ENCODE results near the gene ORAI1. TPM values are rescaled to one million over a fixed set of nuclear protein-coding genes. Genes with fewer than 3 reads are reported as not detected.
"Not testable (repeated sequence)": the region's sequence is repeated elsewhere in the genome, so short reads cannot be mapped to it uniquely, and the experiment has no call there.

Gene ORAI1
- total RNA-seq, 2 experiments from 2014 or later = 29.4 to 35.9 TPM

DNA sequence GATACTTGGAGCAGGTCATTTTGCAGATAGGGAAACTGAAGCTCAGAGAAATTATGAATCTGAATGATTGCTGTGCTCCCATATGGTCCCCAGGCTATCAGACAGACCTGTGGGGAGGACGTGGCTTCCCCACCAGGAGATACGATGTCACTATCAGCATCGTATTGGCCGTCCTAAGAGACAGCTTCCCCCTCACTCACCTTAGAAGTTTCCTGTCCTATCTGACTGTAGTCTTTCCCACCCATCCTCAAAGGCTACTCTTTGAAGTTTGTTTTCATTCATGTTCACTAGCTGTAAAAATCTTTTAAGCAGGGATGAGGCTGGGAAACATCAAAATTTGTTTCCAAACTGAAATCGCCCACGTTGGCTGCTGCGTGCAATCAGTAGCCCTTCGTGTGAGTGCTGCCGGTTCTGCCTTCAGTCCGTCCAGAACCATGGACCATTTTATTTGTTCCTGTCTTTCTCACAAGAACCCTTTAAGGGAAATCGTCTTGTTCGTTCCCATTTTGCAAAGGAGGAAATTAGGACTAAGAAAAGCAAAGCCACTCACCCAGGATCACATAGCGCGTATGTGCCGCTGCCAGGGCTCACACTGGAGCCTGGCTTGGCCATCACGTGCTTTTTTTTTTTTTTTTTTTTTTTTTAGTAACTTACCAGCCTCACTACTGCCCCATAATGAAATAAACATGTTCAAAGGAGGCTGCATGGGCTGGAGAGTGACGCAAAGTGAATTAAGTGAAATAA lies 44.5 kb upstream of the ORAI1 start:
- no peaks in the 10 kb centered on the region for H3K36me3 Mint-ChIP-seq (ENCODE audit: low read depth)
- ChIA-PET POLR2A (interaction anchor here (0.6 to 1.0 kb wide), 4 partner anchors 10 to 945 kb away, joined by 3 to 4 read pairs (median 3); partner anchors contain the start of gene RSRC2), CTCF (interaction anchor here (0.9 to 1.2 kb wide), 3 partner anchors 18 to 46 kb away, joined by 3 to 5 read pairs (median 4); no protein-coding TSS in a partner anchor)
- H3K27ac Mint-ChIP-seq = peak overlapping the region; percentile 71
- ATAC-seq = no peak
- peaks cover 24% of the 10 kb centered on the region for H3K4me1 Mint-ChIP-seq
- DNase-seq = no peak
- H3K27me3 Mint-ChIP-seq = no peaks in the 10 kb centered on the region
- H3K4me3 Mint-ChIP-seq = peak overlapping the region; percentile 83
- no peaks in the 10 kb centered on the region for H3K9me3 Mint-ChIP-seq (ENCODE audit: low read depth)
- intact Hi-C loops (cut with DNase I, micrococcal nuclease) = loop anchor here (1.0 to 10.0 kb wide), 6 partner anchors 8 to 503 kb away; partner anchors contain the start of genes CAMKK2 (in 1 of the 2) and ORAI1 (in 1 of the 2)

DNA sequence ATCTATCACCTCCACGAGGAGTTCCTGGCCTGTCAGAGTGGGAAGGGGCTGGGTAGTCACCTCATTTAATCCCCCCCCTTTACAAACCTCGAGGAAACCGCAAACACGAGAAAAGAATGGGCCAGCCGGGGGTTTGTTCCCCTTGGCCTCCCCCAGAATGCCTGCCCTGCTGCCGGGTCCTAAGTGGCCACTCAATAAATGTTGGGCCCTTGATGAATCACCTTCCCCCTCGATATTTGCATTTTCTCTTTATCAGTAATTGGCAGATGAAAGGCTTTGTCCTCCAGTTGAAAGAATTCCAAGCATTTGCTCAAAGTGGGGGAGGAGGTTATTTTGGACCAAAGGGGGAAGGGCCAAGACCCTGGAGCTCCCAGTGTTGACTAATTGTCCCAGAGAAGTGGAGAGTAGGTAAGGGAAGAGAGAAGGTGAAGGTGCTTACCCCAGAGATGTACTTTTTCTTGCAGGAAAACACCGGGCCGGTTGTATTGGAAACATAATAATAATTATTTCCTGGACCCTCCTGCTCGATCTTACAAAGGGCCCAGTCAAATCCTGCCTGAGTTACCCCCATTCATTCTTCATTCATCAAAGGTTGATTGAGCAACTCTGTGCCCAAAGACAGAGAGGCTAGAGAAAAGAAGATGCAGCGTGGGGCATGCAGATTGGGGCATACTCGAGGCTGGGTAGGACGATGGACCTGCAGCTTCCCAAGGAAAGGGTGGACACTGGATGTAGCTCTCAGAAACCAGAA lies 43.6 kb upstream of the ORAI1 start:
- intact Hi-C loops (cut with DNase I, micrococcal nuclease) = loop anchor here in 1 of 2 experiments (10.0 kb wide), 1 partner anchor 502 kb away; no protein-coding TSS in a partner anchor
- ChIA-PET POLR2A (interaction anchor here (0.6 kb wide), 1 partner anchor 14 kb away, joined by 3 read pairs; no protein-coding TSS in a partner anchor), CTCF (interaction anchor here (0.7 to 1.2 kb wide), 2 partner anchors 30 to 229 kb away, joined by 3 to 4 read pairs; no protein-coding TSS in a partner anchor)
- DNase-seq (no peak), ATAC-seq (no peak)
- H3K9me3 Mint-ChIP-seq (ENCODE audit: low read depth) = no peaks in the 10 kb centered on the region
- peak overlapping the region; percentile 19 for H3K4me3 Mint-ChIP-seq
- peak overlapping the region; percentile 8 for H3K27ac Mint-ChIP-seq
- H3K4me1 Mint-ChIP-seq = peaks cover 19% of the 10 kb centered on the region
- H3K36me3 Mint-ChIP-seq (ENCODE audit: low read depth) = no peaks in the 10 kb centered on the region
- no peaks in the 10 kb centered on the region for H3K27me3 Mint-ChIP-seq

DNA sequence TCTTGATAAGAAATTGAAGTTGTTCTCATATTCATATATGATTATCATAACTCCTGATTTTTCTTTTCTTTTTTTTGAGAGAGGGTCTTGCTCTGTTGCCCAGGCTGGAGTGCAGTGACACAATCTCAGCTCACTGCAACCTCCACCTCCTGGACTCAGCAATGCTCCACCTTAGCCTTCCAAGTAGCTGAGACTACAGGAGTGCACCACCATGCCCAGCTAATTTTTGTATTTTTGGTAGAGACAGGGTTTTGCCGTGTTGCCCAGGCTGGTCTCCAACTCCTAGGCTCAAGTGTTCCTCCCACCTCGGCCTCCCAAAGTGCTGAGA lies 43.0 kb upstream of the ORAI1 start:
- H3K4me3 Mint-ChIP-seq; H3K27ac Mint-ChIP-seq; H3K36me3 Mint-ChIP-seq (ENCODE audit: low read depth); DNase-seq; H3K9me3 Mint-ChIP-seq (ENCODE audit: low read depth); H3K27me3 Mint-ChIP-seq; ATAC-seq: not testable (repeated sequence)
- intact Hi-C loops (cut with DNase I, micrococcal nuclease) = loop anchor here in 1 of 2 experiments (10.0 kb wide), 1 partner anchor 502 kb away; no protein-coding TSS in a partner anchor
- CTCF ChIA-PET = interaction anchor here (1.2 kb wide), 1 partner anchor 31 kb away, joined by 3 read pairs; no protein-coding TSS in a partner anchor
- POLR2A ChIA-PET = interaction anchor here (0.6 kb wide), 1 partner anchor 15 kb away, joined by 3 read pairs; no protein-coding TSS in a partner anchor
- H3K4me1 Mint-ChIP-seq = peaks cover 19% of the 10 kb centered on the region

DNA sequence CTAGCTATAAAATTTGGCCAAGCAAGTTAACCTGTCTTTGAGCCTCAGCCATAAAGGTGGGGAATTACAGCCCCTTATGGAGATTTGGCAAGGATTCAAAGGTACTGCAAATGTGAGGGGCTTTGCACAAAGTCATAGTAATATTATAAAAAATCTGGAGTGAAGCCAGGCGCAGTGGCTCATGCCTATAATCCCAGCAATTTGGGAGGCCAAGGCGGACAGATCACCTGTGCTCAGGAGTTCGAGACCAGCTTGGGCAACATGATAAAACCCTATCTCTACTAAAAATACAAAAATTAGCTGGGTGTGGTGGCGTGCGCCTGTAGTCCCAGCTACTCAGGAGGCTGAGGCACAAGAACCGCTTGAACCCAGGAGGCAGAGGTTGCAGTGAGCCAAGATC lies 41.4 kb upstream of the ORAI1 start:
- H3K36me3 Mint-ChIP-seq (ENCODE audit: low read depth); H3K27ac Mint-ChIP-seq; DNase-seq; ATAC-seq; H3K27me3 Mint-ChIP-seq; POLR2A ChIA-PET; H3K9me3 Mint-ChIP-seq (ENCODE audit: low read depth); H3K4me3 Mint-ChIP-seq: not testable (repeated sequence)
- intact Hi-C loops (cut with DNase I, micrococcal nuclease) = loop anchor here in 1 of 2 experiments (10.0 kb wide), 1 partner anchor 500 kb away; no protein-coding TSS in a partner anchor
- CTCF ChIA-PET = interaction anchor here (1.0 to 1.3 kb wide), 2 partner anchors 42 to 102 kb away, joined by 3 to 4 read pairs; no protein-coding TSS in a partner anchor
- peaks cover 21% of the 10 kb centered on the region for H3K4me1 Mint-ChIP-seq

DNA sequence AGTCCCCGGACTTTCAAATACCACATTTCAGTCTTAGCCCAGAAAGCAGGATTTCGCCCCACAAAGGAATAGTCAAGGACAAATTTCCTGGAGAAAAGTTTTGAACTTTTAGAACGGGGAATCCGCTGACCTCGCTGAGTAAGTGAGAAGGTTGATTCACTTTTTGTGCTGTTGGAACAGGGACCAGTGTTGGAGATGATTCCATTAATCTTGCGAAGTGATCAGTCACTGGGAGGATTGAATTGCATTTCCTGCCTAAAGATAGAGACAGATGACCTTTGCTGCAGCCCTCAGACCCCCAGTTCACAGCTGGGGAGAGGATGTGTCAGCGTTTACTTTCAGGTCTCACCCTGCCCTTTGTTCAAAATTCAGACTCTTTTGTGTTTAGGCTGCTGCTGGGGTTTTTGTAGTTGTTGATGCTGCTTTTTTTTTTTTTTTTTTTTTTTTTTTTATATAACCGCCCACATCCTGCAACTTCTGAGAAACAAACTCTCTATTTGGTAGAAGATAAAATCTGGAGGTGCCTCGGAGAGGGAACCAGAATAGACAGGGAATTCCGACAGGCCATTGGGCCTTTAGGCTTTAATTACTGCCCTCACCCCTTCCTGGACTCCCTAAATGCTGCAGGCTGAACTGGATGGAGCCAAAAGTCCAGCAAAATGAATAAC lies 35.7 kb upstream of the ORAI1 start:
- Mint-ChIP-seq H3K36me3 (ENCODE audit: low read depth) (peaks cover 2% of the 10 kb centered on the region), H3K27me3 (no peaks in the 10 kb centered on the region), H3K27ac (peak overlapping the region; percentile 98), H3K4me3 (peak overlapping the region; percentile 75), H3K9me3 (ENCODE audit: low read depth) (no peaks in the 10 kb centered on the region), H3K4me1 (peaks cover 32% of the 10 kb centered on the region)
- intact Hi-C loops (cut with DNase I, micrococcal nuclease) = loop anchor here (1.0 kb wide), 11 partner anchors 9 to 238 kb away; partner anchors contain the start of genes ANAPC5 (in 1 of the 2), KDM2B (in 1 of the 2), ORAI1 (in 1 of the 2) and RNF34 (in 1 of the 2)
- ATAC-seq = peak; percentile 82
- POLR2A ChIA-PET = interaction anchor here (0.7 to 1.4 kb wide), 2 partner anchors 11 to 36 kb away, joined by 4 to 10 read pairs; partner anchors contain the start of gene ORAI1
- DNase-seq = peak; percentile 79
- CTCF ChIA-PET = interaction anchor here (0.7 to 1.9 kb wide), 5 partner anchors 34 to 1562 kb away, joined by 3 to 8 read pairs (median 4); no protein-coding TSS in a partner anchor

DNA sequence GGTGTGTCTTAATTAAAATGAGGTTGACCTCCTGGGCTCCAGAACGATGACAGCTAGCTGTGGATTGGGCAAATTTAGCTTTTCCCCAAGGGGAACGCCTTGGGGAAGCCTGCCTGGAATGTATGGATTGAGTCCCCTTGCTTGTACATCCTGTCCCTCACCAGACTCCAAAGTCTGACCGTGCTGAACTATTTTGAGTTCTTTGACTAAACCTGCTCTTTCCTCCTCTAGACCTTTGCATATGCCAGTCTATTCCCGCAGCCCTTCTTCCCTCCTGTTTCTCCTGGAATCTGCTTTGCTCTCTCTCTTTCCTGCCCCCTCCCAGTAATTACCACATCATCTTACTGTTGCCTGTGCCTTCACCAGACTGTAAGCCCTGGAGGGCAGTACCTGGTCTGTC lies 34.0 kb upstream of the ORAI1 start:
- ATAC-seq (no peak), DNase-seq (no peak)
- H3K27ac Mint-ChIP-seq = peak overlapping the region; percentile 61
- H3K27me3 Mint-ChIP-seq = no peaks in the 10 kb centered on the region
- ChIA-PET POLR2A (interaction anchor here (1.0 kb wide), 1 partner anchor 11 kb away, joined by 3 read pairs; no protein-coding TSS in a partner anchor), CTCF (interaction anchor here (1.2 to 1.4 kb wide), 2 partner anchors 17 to 77 kb away, joined by 3 read pairs; no protein-coding TSS in a partner anchor)
- H3K36me3 Mint-ChIP-seq (ENCODE audit: low read depth) = peaks cover 2% of the 10 kb centered on the region
- intact Hi-C loops (cut with DNase I, micrococcal nuclease) = no loop called here
- no peaks in the 10 kb centered on the region for H3K9me3 Mint-ChIP-seq (ENCODE audit: low read depth)
- peaks cover 32% of the 10 kb centered on the region for H3K4me1 Mint-ChIP-seq
- no peak overlapping the region for H3K4me3 Mint-ChIP-seq

DNA sequence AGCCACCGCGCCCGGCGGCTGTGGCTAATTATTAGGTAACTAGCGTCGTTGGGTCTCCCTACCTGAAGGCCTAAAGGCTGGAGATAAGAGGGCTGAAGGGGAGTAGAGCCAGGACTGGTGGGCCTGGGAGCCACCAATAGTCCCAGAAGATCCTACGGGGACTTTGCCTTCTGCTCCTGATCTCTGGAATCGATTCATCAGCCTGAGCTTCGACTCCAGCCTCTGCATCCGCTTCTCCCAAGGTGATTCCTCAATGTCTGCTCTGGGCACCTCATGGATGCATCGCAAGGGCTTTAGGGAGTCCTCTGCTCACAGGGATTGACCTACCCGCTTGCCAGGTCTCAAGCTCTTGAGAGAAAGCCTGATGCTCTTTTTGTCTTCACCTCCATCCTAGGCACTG lies 30.8 kb upstream of the ORAI1 start:
- ChIA-PET CTCF (no interaction called here), POLR2A (no interaction called here)
- H3K9me3 Mint-ChIP-seq (ENCODE audit: low read depth) = no peaks in the 10 kb centered on the region
- no peak for ATAC-seq
- DNase-seq = no peak
- H3K4me1 Mint-ChIP-seq = peaks cover 22% of the 10 kb centered on the region
- intact Hi-C loops (cut with DNase I, micrococcal nuclease) = no loop called here
- peaks cover 2% of the 10 kb centered on the region for H3K36me3 Mint-ChIP-seq (ENCODE audit: low read depth)
- no peak overlapping the region for H3K27ac Mint-ChIP-seq
- H3K27me3 Mint-ChIP-seq = no peaks in the 10 kb centered on the region
- H3K4me3 Mint-ChIP-seq = no peak overlapping the region

DNA sequence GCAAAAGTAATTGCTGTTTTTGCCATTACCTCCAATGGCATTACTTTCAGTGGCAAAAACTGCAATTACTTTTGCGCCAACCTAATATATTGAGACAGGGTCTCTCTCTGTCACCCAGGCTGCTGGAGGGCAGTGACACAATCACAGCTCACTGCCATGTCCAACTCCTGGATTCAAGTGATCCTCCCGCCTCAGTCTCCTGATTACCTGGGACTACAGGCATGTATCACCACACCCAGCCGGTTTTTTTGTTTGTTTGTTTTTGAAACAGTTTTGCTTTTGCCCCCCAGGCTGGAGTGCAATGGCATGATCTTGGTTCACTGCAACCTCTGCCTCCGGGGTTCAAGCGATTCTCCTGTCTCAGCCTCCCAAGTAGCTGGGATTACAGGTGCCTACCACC lies 29.8 kb upstream of the ORAI1 start:
- CTCF ChIA-PET = interaction anchor here (0.6 kb wide), 1 partner anchor 1787 kb away, joined by 3 read pairs; no protein-coding TSS in a partner anchor
- POLR2A ChIA-PET = interaction anchor here (0.7 kb wide), 1 partner anchor 30 kb away, joined by 3 read pairs; the partner anchor contains the start of gene ORAI1

DNA sequence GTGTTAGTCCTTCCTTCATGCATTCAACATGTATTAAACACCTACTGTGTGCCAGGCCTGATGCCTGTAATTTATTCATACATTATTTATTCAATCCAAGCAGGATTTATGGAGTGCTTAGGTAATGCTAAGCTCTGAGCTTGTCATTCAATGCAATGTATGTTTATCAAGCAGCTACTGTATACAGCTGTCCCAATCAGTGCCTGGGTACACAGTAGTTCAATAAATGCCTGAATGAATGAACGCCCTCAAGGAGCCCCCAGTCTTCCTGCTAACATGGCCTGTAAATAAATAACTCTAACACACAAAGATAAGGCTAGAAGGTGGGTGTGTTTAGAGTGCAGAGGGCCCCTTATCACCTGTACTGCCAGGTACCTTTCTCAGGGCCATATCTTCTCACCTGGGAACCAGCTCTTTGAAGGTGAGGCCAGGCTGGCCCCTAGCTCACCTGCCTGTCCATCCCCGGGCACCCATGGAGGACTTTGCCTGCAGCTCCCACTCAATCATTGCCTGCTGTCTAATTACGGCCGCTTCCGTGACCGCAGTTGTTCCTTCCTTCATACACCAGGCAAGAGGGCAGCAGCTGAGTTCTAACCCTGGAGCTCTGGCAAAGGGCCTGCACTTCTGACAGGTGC lies 25.5 kb upstream of the ORAI1 start:
- no peaks in the 10 kb centered on the region for H3K4me1 Mint-ChIP-seq
- H3K4me3 Mint-ChIP-seq = no peak overlapping the region
- DNase-seq (no peak), ATAC-seq (no peak)
- ChIA-PET CTCF (interaction anchor here (0.6 to 1.9 kb wide), 3 partner anchors 20 to 101 kb away, joined by 3 to 4 read pairs (median 3); partner anchors contain the start of gene KDM2B), POLR2A (no interaction called here)
- intact Hi-C loops (cut with DNase I, micrococcal nuclease) = no loop called here
- H3K27me3 Mint-ChIP-seq = no peaks in the 10 kb centered on the region
- no peaks in the 10 kb centered on the region for H3K9me3 Mint-ChIP-seq (ENCODE audit: low read depth)
- H3K36me3 Mint-ChIP-seq (ENCODE audit: low read depth) = no peaks in the 10 kb centered on the region
- H3K27ac Mint-ChIP-seq = no peak overlapping the region

More for the DNA sequence above, 29.8 kb upstream of the ORAI1 start:
- no peak for DNase-seq
- no peak overlapping the region for H3K27ac Mint-ChIP-seq
- no peak for ATAC-seq
- no peaks in the 10 kb centered on the region for H3K36me3 Mint-ChIP-seq (ENCODE audit: low read depth)
- no peak overlapping the region for H3K4me3 Mint-ChIP-seq
- intact Hi-C loops (cut with DNase I, micrococcal nuclease) = no loop called here
- H3K9me3 Mint-ChIP-seq (ENCODE audit: low read depth) = no peaks in the 10 kb centered on the region
- no peaks in the 10 kb centered on the region for H3K27me3 Mint-ChIP-seq
- H3K4me1 Mint-ChIP-seq = peaks cover 13% of the 10 kb centered on the region

DNA sequence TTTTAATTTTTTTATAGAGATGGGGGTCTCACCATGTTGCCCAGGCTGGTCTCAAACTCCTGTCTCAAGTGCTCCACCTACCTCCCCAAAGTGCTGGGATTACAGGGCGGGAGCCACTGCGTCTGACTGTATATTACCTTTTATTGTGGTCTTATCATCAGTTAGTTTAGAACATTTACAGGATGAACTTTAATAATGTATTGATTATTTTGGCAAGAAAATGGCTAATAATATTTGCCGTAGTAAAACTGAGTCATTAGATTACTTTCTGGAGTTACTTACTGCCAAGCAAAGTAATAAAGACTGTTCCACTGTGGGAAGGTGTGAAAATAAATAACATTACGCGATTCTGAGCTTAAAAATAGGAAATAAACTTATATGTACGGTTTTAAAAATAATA lies 23.6 kb upstream of the ORAI1 start:
- ATAC-seq (no peak), DNase-seq (no peak)
- Mint-ChIP-seq H3K36me3 (ENCODE audit: low read depth) (no peaks in the 10 kb centered on the region), H3K27me3 (no peaks in the 10 kb centered on the region), H3K9me3 (ENCODE audit: low read depth) (no peaks in the 10 kb centered on the region), H3K27ac (no peak overlapping the region), H3K4me3 (no peak overlapping the region), H3K4me1 (no peaks in the 10 kb centered on the region)
- ChIA-PET POLR2A (interaction anchor here (0.7 kb wide), 1 partner anchor 75 kb away, joined by 3 read pairs; no protein-coding TSS in a partner anchor), CTCF (no interaction called here)
- intact Hi-C loops (cut with DNase I, micrococcal nuclease) = no loop called here

Measured in activated CD4-positive, alpha-beta T cell treated with anti-CD3 and anti-CD28 coated beads for 36 hours (primary cell).